ENCODE results near the gene CRBN. TPM values are rescaled to one million over a fixed set of nuclear protein-coding genes. Genes with fewer than 3 reads are reported as not detected.

Gene CRBN
- total RNA-seq, 3 donors from 2014 or later (not counting 1 experiment from before 2014, with no cell fraction given) = 126 to 166 (median 139) TPM

- H3K9me3 ChIP-seq (ENCODE audit: control insufficient read depth, insufficient read depth, low read length) = no peaks in the 10 kb centered on the region
- Mint-ChIP-seq H3K4me3 (no peak overlapping the region), H3K27ac (no peak overlapping the region), H3K36me3 (no peaks in the 10 kb centered on the region), H3K9me3 (no peaks in the 10 kb centered on the region), H3K27me3 (ENCODE audit: low read depth in 2 of 2) (no peaks in the 10 kb centered on the region), H3K4me1 (peaks cover 29 to 35% of the 10 kb centered on the region in 2 donors)
- H3K27me3 ChIP-seq (ENCODE audit: control insufficient read depth, insufficient read depth, low read length) = no peaks in the 10 kb centered on the region
- DNase-seq (no peak), ATAC-seq (no peak)
- 67% methylated on average over 6 of the region's 6 CpGs for WGBS (ENCODE audit: insufficient coverage)
- peak; percentile 18 for TF ChIP-seq CTCF (IDR thresholded peaks at IDR 0.05)
- intact Hi-C loops (cut with micrococcal nuclease) = no loop called here
- H3K4me3 ChIP-seq (ENCODE audit: low read length) = no peak overlapping the region
- H3K27ac ChIP-seq (ENCODE audit: low read length) = no peak overlapping the region
- H3K4me1 ChIP-seq (ENCODE audit: control insufficient read depth, insufficient read depth, low read length) = peaks cover 16% of the 10 kb centered on the region
- no peaks in the 10 kb centered on the region for H3K36me3 ChIP-seq (ENCODE audit: control insufficient read depth, insufficient read depth, low read length)
These were observed 16.8 kb upstream of the CRBN start for GRCh38 chr3:3196148-3196861.

- Mint-ChIP-seq H3K36me3 (no peaks in the 10 kb centered on the region), H3K4me1 (peaks cover 27 to 28% of the 10 kb centered on the region in 2 donors), H3K9me3 (no peaks in the 10 kb centered on the region), H3K27me3 (ENCODE audit: low read depth in 2 of 2) (no peaks in the 10 kb centered on the region), H3K4me3 (no peak overlapping the region), H3K27ac (no peak overlapping the region)
- H3K4me1 ChIP-seq (ENCODE audit: control insufficient read depth, insufficient read depth, low read length) = peaks cover 11% of the 10 kb centered on the region
- no peak overlapping the region for H3K4me3 ChIP-seq (ENCODE audit: low read length)
- DNase-seq (no peak), ATAC-seq (peak in 1 of 3 donors; percentile 52)
- intact Hi-C loops (cut with micrococcal nuclease) = no loop called here
- TF ChIP-seq CTCF (IDR thresholded peaks at IDR 0.05) = no peak
- H3K36me3 ChIP-seq (ENCODE audit: control insufficient read depth, insufficient read depth, low read length) = no peaks in the 10 kb centered on the region
- H3K27ac ChIP-seq (ENCODE audit: low read length) = no peak overlapping the region
- no peaks in the 10 kb centered on the region for H3K27me3 ChIP-seq (ENCODE audit: control insufficient read depth, insufficient read depth, low read length)
- H3K9me3 ChIP-seq (ENCODE audit: control insufficient read depth, insufficient read depth, low read length) = no peaks in the 10 kb centered on the region
These were observed 15.4 kb upstream of the CRBN start for GRCh38 chr3:3194861-3195260.

- peaks cover 11% of the 10 kb centered on the region for H3K4me1 ChIP-seq (ENCODE audit: control insufficient read depth, insufficient read depth, low read length)
- WGBS (ENCODE audit: insufficient coverage) = 2% methylated on average over 2 of the region's 2 CpGs
- H3K27ac ChIP-seq (ENCODE audit: low read length) = peak overlapping the region; percentile 56
- H3K4me3 ChIP-seq (ENCODE audit: low read length) = no peak overlapping the region
- no peak for DNase-seq
- Mint-ChIP-seq H3K9me3 (no peaks in the 10 kb centered on the region), H3K4me3 (peak overlapping the region; percentile 82), H3K36me3 (no peaks in the 10 kb centered on the region), H3K27me3 (ENCODE audit: low read depth in 2 of 2) (no peaks in the 10 kb centered on the region), H3K27ac (peak overlapping the region; percentile 85 to 86), H3K4me1 (peaks cover 27 to 32% of the 10 kb centered on the region in 2 donors)
- no peaks in the 10 kb centered on the region for H3K36me3 ChIP-seq (ENCODE audit: control insufficient read depth, insufficient read depth, low read length)
- intact Hi-C loops (cut with micrococcal nuclease) = no loop called here
- H3K27me3 ChIP-seq (ENCODE audit: control insufficient read depth, insufficient read depth, low read length) = no peaks in the 10 kb centered on the region
- ATAC-seq = peak; percentile 31 to 52 (median 45)
- no peaks in the 10 kb centered on the region for H3K9me3 ChIP-seq (ENCODE audit: control insufficient read depth, insufficient read depth, low read length)
- no peak for TF ChIP-seq CTCF (IDR thresholded peaks at IDR 0.05)
These were observed 12.8 kb upstream of the CRBN start for GRCh38 chr3:3192286-3192675.
